ENCODE data around the gene ZFP42.
A peak's percentile ranks its signal among the peaks of the same experiment; 100 is the strongest.
"Not testable (repeated sequence)": the region's sequence is repeated elsewhere in the genome, so short reads cannot be mapped to it uniquely, and the experiment has no call there.

The ZFP42 gene

DNA sequence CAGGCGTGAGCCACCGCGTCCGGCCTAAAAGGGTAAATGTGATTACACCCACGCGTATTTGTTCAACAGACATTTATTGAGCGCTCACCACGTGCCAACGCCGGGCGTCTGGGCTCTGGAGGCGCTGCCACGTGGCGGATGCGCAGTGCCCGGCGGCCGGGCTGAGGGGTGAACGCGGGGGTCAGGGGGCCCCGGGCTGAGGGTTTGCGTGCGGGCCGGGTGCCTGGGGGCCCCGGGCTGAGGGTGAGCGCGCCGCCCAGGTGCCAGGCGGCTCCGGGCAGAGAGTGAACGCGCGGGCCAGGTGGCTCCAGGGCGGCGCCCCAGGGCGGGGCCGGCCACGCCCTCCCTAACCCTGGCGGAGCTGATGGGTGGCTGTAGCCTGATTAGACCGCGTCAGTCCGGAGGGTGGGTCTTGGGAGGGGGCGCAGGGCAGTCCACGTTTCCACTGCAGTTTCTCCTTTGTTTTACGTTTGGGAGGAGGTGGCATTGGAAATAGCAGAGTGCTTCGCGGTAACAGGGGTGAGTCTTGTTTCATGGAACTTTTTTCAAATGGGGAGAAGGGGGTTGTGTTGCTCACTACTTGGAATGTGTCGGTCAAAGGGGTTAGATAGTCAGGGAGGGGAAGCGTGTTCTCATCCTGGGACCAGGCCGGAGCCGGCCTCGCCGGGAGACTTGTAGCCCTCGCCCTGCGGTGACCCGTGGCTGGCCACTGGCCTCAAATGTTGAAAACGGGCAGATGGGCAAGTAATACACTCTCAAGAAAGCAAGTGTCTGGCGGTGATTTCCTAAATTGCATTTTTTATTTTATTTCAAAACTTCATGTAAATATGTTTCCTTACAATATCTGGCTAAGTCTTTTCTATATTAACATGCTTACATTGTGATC lies at the start of gene ZFP42:
Gene ZFP42 (plus strand): TSS at position 450 of the 886 bp plus-strand sequence. CDS start 7,037 bp downstream, outside the sequence.
- DNase-seq: no peak

- DNase-seq: no peak
These were observed 34.4 kb upstream of the ZFP42 start for GRCh38 chr4:187961171-187961570.

- no peak for DNase-seq
These were observed 33.6 kb upstream of the ZFP42 start for GRCh38 chr4:187961961-187962360.

GRCh38 chr4:187962926-187963325 lies 32.6 kb upstream of the ZFP42 start:
- no peak for DNase-seq

- no peak for DNase-seq
These were observed 29.8 kb upstream of the ZFP42 start for GRCh38 chr4:187965726-187966125.

DNA sequence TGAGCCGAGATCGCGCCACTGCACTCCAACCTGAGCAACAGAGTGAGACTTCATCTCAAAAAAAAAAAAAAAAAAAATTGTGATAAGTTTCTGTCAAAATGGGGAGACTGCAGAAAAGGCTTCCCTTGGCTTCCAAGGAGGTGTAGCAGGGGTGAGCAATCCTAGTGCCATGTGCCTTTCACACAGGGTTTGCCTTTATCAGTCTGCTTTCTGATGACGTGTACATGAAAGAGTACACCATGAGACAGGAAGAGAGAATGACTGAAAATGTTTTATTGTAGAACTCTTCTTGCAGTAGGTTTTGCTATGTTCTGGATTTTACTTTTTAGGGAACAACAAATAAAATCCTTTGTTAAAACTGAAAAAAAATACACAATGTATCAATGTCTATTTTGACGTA lies 23.4 kb upstream of the ZFP42 start:
- DNase-seq: peak; percentile 35

DNA sequence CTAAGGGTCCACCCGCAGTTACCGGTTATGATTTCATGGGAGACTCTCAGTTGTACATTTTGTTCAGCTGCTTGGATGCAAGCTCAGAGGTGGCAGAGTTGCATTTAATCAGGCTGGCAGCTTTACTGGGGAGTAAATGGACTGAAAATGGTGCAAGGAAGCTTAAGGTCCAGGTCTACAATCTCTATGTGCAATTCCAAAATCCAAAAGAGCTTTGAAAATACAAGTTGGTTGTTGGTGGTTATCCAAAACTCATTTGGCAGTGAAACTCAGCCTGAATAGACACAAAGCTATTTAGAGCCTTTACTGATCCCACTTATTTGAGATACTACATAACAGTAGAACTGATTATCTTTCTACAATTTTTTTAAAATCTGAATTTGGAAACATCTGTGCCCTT lies 11.8 kb upstream of the ZFP42 start:
- DNase-seq: no peak

DNA sequence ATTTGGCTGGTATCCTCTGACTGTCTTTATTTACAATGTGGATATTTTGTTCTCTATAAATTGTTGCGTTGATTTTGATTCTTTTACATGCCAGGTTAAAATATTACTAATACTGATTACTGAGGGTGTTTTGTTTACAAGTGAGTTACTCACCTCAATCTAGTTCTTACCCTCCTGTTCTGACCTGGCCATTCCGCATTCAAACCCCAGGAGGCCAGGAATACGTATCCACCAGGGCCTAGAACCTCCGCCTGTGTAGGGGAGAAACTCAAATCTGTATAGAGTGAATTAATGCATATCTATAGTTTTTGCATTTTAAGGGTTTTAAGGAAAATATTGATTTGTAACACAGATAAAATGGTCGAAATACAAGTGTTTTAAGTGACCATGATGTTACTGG lies 2.6 kb upstream of the ZFP42 start:
- no peak for DNase-seq

DNA sequence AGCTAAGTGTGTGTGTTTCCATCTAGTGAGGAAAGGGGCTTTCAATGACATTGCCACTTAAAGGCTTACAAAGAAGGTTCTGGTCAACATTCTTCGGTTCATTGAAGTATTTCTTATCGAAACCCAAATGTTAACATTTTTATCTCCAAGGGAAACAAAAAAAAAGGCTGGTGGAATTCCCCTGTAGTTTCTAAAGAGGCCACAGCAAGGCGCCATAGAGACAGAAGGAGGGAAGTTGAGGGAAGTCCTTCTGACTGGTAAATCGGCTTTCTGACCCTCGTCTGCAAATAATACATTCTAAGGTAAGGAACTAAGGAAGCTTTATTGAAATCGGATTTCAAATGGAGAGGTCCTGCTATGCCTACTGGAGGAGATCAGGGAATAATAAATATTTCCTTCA lies 1.7 kb upstream of the ZFP42 start:
- DNase-seq: peak; percentile 55

DNA sequence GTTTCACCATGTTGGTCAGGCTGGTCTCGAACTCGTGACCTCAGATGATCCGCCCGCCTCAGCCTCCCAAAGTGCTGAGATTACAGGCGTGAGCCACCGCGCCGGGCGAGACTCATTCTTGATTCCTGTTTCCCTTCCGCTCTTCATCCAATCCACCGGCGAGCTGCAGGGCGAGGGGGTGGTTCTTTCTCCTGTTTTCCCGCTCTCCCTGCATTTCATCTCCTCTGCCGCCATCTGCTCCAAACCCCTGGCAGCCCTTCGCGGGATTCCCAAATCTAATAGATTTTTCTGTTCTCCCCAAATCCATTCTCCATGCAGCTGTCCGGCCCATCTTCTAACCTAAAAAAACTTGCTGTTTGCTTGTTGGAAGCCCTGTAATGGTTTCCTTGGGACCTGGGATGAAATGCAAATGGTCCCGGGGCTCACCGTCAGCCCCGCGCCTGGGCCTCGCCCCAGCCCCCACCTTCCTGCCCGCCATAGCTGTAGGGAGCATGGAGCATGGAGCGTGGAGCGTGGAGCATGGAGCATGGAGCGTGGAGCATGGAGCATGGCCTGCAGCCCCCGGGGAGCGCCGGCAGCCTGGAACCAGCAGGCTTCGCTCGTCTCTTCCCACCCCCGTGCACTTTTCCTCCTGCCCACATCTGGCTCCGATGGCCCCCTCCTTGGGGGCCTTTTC lies 1.1 kb downstream of the ZFP42 start:
- no peak for DNase-seq

GRCh38 chr4:187997991-187998390 lies 2.4 kb downstream of the ZFP42 start:
- DNase-seq: not testable (repeated sequence)

DNA sequence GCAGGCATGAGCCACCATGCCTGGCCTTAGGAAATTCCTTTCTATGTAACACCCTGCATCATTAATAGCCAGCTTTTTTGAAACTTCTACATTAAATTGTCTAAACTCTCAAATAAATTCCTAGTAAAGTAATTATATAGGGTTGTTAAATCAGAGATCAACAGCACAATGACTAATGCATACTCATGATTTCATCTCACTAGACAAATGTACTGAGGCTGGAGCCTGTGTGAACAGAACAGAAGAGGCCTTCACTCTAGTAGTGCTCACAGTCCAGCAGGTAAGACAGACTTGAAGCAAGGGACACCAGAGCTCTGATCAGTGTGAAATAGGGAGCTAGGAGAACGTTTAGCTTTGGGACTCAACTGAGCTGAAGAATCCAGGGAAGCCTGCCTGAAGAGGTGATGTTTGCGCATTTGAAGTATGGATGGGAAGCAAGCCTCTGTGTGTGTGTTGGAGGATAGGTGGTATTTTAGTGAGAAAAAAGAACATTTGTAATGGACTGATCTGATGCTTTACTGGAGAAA lies 3.9 kb downstream of the ZFP42 start:
- DNase-seq: no peak

DNA sequence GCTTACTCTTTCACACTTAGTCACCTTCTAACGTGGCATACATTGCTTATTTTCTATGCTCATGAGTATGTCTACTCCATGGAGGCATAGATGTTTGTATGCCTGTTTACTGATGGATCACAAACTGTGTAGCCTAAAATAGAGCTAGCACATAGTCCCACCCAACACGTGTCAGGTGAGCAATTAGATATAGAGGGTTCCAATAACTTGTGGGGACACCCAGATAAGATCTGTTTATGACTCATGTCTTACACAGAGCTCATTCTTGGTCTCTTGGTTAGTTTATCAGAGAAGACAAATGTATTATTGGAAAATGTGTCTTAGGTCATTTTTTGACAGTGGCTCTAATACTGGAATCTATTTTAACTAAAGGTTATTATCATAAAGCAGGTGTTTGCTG lies 6.8 kb downstream of the ZFP42 start:
- DNase-seq: no peak

- no peak for DNase-seq
These were observed 7.2 kb downstream of the ZFP42 start for GRCh38 chr4:188002751-188003150.

DNA sequence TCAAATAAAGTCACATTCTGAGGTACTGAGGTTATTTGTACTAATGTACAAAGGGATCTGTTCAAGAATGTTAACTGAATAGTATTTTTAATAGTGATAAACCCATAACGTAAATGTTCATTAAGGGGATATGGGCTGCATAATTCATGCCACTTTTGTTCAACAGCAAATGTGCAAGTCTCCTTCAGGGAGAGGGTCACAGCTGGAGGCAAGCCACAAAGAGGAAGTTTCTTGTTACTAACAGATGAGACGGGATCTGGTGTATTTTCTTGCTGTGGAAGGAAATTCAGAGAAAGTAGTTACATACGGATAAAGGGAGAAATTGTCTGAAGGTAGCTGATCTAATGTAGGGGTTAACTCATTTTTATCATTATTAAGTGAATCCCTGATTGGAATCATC lies 10.0 kb downstream of the ZFP42 start:
- peak; percentile 22 for DNase-seq

GRCh38 chr4:188006285-188006848 lies 10.8 kb downstream of the ZFP42 start:
- DNase-seq: no peak

GRCh38 chr4:188008377-188008776 lies 12.8 kb downstream of the ZFP42 start:
- peak; percentile 30 for DNase-seq

GRCh38 chr4:188012426-188012945 lies 16.9 kb downstream of the ZFP42 start:
- no peak for DNase-seq

- no peak for DNase-seq
These were observed 19.7 kb downstream of the ZFP42 start for GRCh38 chr4:188015025-188015940.

DNA sequence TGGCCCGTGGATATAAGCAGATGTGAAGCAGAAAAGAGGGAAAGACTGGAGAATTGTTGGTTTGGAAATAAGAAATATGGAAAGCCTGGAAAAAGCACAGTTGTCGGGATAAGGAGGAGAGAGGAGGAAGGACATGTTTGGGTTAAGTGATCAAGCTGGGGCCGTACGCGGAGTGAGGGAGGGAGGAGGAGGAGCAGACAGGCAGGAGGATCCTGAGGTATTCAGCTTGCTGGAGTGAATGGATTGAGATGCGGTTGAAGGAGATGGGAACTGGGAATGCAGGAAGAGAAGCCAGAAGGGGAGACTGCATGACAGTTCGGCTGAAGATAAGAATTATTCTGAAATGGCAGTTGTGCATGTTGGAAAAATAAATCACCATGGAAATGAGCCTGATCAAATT lies 21.2 kb downstream of the ZFP42 start:
- DNase-seq: no peak

GRCh38 chr4:188018262-188018661 lies 22.7 kb downstream of the ZFP42 start:
- DNase-seq: no peak

DNA sequence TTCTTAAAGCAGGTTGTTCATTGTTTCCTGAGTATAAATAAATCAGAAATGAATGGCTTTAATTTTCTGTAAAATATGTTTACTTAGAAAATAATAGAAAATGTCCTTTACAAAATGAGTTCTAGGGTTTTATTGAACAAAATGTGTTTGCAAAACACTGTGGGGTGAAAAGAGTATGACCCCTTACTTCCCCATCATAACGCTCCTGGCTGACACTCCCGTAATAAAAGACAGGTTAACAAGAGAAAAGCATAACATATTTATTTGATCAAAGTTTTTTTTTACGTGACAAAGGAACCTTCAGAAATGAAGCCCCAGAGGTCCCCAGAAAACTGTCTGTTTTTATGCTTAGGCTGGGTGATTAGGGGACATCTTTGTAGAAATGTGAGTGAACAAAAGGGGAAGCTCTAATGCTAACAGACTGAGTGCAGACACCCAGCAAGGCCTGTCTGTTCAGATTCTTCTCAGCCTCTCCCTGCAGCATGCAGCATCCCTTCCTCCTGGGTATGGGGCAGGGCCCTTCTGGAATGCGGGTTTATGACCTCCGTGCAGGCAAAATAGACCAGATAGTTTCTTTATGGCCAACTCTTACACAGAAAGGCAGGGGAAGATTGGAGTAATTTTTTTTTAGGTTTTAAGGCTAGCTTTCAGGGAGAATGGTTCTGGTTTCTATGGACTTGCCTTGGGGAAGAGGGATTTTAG lies 26.1 kb downstream of the ZFP42 start:
- no peak for DNase-seq

Data from OCI-M1 (cell line).